Heart right ventricle (tissue), 16 donors: ENCODE results near the gene GEN1. TPM values are rescaled to one million over a fixed set of nuclear protein-coding genes. Genes with fewer than 3 reads are reported as not detected.

Experiments used
- ATAC-seq, 8 donors: fragments of 200-7000 bp; cut with Tn5 transposase; one replicate each; pipeline ENCODE4 v1.9.1; 2020; ENCODE audit warnings: mild to moderate bottlenecking in 8 of 8, moderate library complexity in 8 of 8, moderate number of reproducible peaks in 1 of 8
- DNase-seq, 2 donors: peaks; one replicate each; pipeline ENCODE4 v3.0.0-alpha.2; 2020
- H3K27ac ChIP-seq, 10 donors: fragments of 200-600 bp; sonication (generic) in 2 of 10; one replicate each; pipeline versions ENCODE4 v1.5.0 to v1.8.0; 2020 to 2022; ENCODE audit warnings: mild to moderate bottlenecking in 3 of 10
- H3K27me3 ChIP-seq, 7 donors: fragments of 200-600 bp; one replicate each; pipeline ENCODE4 v1.8.0; 2021 to 2022; ENCODE audit warnings: mild to moderate bottlenecking in 2 of 7
- H3K36me3 ChIP-seq, 9 donors: fragments of 200-600 bp; sonication (generic) in 1 of 9; one replicate each; pipeline versions ENCODE4 v1.5.0 to v1.8.0; 2020 to 2022; ENCODE audit warnings: mild to moderate bottlenecking in 2 of 9
- H3K4me1 ChIP-seq, 9 donors: fragments of 200-600 bp; sonication (generic) in 1 of 9; one replicate each; pipeline versions ENCODE4 v1.5.0 to v1.8.0; 2020 to 2022; ENCODE audit warnings: mild to moderate bottlenecking in 4 of 9
- H3K4me3 ChIP-seq, 10 donors: fragments of 200-600 bp; sonication (generic) in 2 of 10; one replicate each; pipeline versions ENCODE4 v1.5.0 to v1.8.0; 2020 to 2022; ENCODE audit warnings: mild to moderate bottlenecking in 7 of 10, moderate library complexity in 2 of 10
- H3K9me3 ChIP-seq, 11 donors: fragments of 200-600 bp in 10 of 11; sonication (generic) in 2 of 11; one replicate each; pipeline versions ENCODE4 v1.5.0 to v1.8.0; 2013 to 2022; ENCODE audit warnings: mild to moderate bottlenecking in 2 of 11, control low read depth in 1 of 11, moderate library complexity in 1 of 11
- CTCF ChIP-seq, 9 donors: fragments of 200-600 bp; sonication (generic) in 2 of 9; IDR thresholded peaks; one replicate each; pipeline versions ENCODE4 v1.5.0 to v1.8.0; 2021 to 2022; ENCODE audit warnings: antibody characterized with exemption in 9 of 9, mild to moderate bottlenecking in 5 of 9, moderate library complexity in 1 of 9
- WGBS, 2 donors: extraction: QIAGEN DNeasy Blood & Tissue Kit; methylation state at CpG; one replicate each; pipeline ENCODE4 v1.1.7; 2013; ENCODE audit warnings: inconsistent platforms in 1 of 2; 5-methylcytosine and 5-hydroxymethylcytosine counted together
- intact Hi-C, 10 donors: fragments of 100-400 bp; cut with DNase I; formaldehyde crosslinking; loops; one replicate each; pipeline versions ENCODE4 v1.11.1 to v1.14.2; 2022
- long read RNA-seq, 3 donors: library from polyadenylated mRNA; unstranded; transcript quantifications; one replicate each; pipeline ENCODE4 v2.0.0, GENCODE V29; 2020 to 2021
- polyA plus RNA-seq, 2 donors: library from polyadenylated mRNA; stranded (reverse); fragments of 200-250 nt; gene quantifications; one replicate each; pipeline ENCODE4 v1.2.3, GENCODE V29; 2013
- total RNA-seq, 10 donors: library from RNA; stranded (reverse); fragmentation: NEBNext Ultra II Directional in 3 of 10; extraction: Animal tissue kit (Norgen Biotek cat#: 25700) in 3 of 10; gene quantifications; one replicate each; pipeline versions ENCODE4 v1.2.1 to v1.2.4, GENCODE V29; 2021 to 2023
- donor health status: Arrhythmogenic right ventricular cardiomyopathy.
- donor health status: ischemic (EF 13 %, LVEDD 7.1; RV severe dilation, severe dysfunction).
- donor health status: healthy with polysubstance abuse.
- donor health status: DM: no; HTN: yes; CAD: no.
- donor health status: DM: no; HTN: no; CAD: no.
- donor health status: ischemic (EF 25% LVEDD 6.9; RV normal size, moderate dysfunction).
- donor health status: ischemic (EF 25% LVEDD 5.7; RV mildly dilated, moderate dysfunction).
- donor health status: healthy.
- donor health status: DM: yes; HTN: yes; CAD: no.
- donor health status: Ischemic cardiomyopathy.
- donor health status: ischemic (EF 35%, LVEDD 5.7; RV mildly dilated, moderate dysfunction).
- donor health status: nonischemic (EF 11% LVEDD 7.7; RV severe dilation, severe dysfunction).
- donor health status: DM: yes; HTN: yes; CAD: no.
- donor health status: PGD.
- donor health status: ischemic (EF 29% LVEDD 5.4; RV normal size, mild dysfunction).
- donor health status: nonischemic (EF 23%, LVEDD 6.1; RV moderate dilation, normal function).

The GEN1 gene
- total RNA-seq (1 to 10 TPM; 2.8 to 5.4 (median 3.8) TPM), polyA plus RNA-seq (1 to 10 TPM in 1 of 2 donors, under 1 TPM in 1; 0.71 to 4.8 TPM)
- long read RNA-seq, donor 1, full-length matches to known transcripts: 1 of 3 reads
- long read RNA-seq, donor 1, partial matches to known transcripts: 2 of 3 reads
- long read RNA-seq, donor 1, other reads (novel, unspliced or antisense): 0 of 3 reads
- long read RNA-seq, donor 2, full-length matches to known transcripts: 2 of 4 reads
- long read RNA-seq, donor 2, partial matches to known transcripts: 0 of 4 reads
- long read RNA-seq, donor 2, other reads (novel, unspliced or antisense): 2 of 4 reads
- long read RNA-seq, donor 3, partial matches to known transcripts: 1 of 4 reads
- long read RNA-seq, donor 3, other reads (novel, unspliced or antisense): 3 of 4 reads

GRCh38 chr2:17753803-17754663 is at the start of gene GEN1, which contains the start of gene SMC6:
Gene GEN1, plus strand, starts transcription at chr2:17754138. Its CDS starts 5,806 bp downstream, at chr2:17759944.
Gene SMC6, minus strand, starts transcription at chr2:17753810. Its CDS starts 7,864 bp downstream, at chr2:17745946.
- intact Hi-C loops: loop anchor here in 6 of 10 donors (2.0 to 10.0 kb wide), 4 partner anchors 68 to 78 kb away; no protein-coding TSS in a partner anchor
- WGBS, 2 donors: 0 to 1% methylated on average over 76 of the region's 76 CpGs
- H3K4me1 ChIP-seq: peaks cover 0 to 51% (median 29%) of the 10 kb centered on the region in 9 donors

GRCh38 chr2:17706845-17707244 is 47.1 kb upstream of the GEN1 start:
- Histone ChIP-seq H3K27me3 (no peaks in the 10 kb centered on the region), H3K9me3 (no peaks in the 10 kb centered on the region), H3K4me3 (no peak overlapping the region), H3K27ac (no peak overlapping the region), H3K36me3 (peaks cover 0 to 100% (median 14%) of the 10 kb centered on the region in 9 donors), H3K4me1 (peaks cover 0 to 9% (median 0%) of the 10 kb centered on the region in 9 donors)
- no peak for TF ChIP-seq CTCF (IDR thresholded peaks at IDR 0.05)
- WGBS, 2 donors: 75 to 76% methylated on average over 4 of the region's 4 CpGs
- DNase-seq (no peak), ATAC-seq (no peak)
- intact Hi-C loops: no loop called here

More at GRCh38 chr2:17753803-17754663, at the start of gene GEN1, which contains the start of gene SMC6:
- Histone ChIP-seq H3K4me3 (peak within 1 kb of the TSS; percentile 81 to 98 (median 92)), H3K36me3 (peaks cover 0 to 4% (median 0%) of the 10 kb centered on the region in 9 donors), H3K9me3 (no peaks in the 10 kb centered on the region), H3K27ac (peak within 1 kb of the TSS; percentile 93 to 99 (median 98)), H3K27me3 (no peaks in the 10 kb centered on the region)
- ATAC-seq (peak; percentile 96 to 99 (median 98)), DNase-seq (peak; percentile 89 to 93)
- TF ChIP-seq CTCF (IDR thresholded peaks at IDR 0.05): no peak

GRCh38 chr2:17708501-17708900 is 45.4 kb upstream of the GEN1 start:
- 63 to 71% methylated on average over 1 of the region's 1 CpG for WGBS, 2 donors
- DNase-seq (no peak), ATAC-seq (no peak)
- H3K36me3 ChIP-seq: peaks cover 0 to 100% (median 17%) of the 10 kb centered on the region in 9 donors
- H3K27ac ChIP-seq: no peak overlapping the region
- H3K4me1 ChIP-seq: peaks cover 0 to 9% (median 0%) of the 10 kb centered on the region in 9 donors
- H3K4me3 ChIP-seq: no peak overlapping the region
- intact Hi-C loops: no loop called here
- no peaks in the 10 kb centered on the region for H3K27me3 ChIP-seq
- H3K9me3 ChIP-seq: no peaks in the 10 kb centered on the region
- no peak for TF ChIP-seq CTCF (IDR thresholded peaks at IDR 0.05)

- WGBS, 2 donors: 47 to 51% methylated on average over 2 of the region's 2 CpGs
- Histone ChIP-seq H3K27me3 (no peaks in the 10 kb centered on the region), H3K9me3 (no peaks in the 10 kb centered on the region), H3K36me3 (peaks cover 0 to 100% (median 17%) of the 10 kb centered on the region in 9 donors), H3K27ac (peak overlapping the region in 1 of 10 donors; percentile 16), H3K4me1 (peaks cover 0 to 9% (median 0%) of the 10 kb centered on the region in 9 donors), H3K4me3 (no peak overlapping the region)
- TF ChIP-seq CTCF (IDR thresholded peaks at IDR 0.05): no peak
- ATAC-seq (peak in 5 of 8 donors; percentile 28 to 85 (median 41)), DNase-seq (no peak)
- intact Hi-C loops: loop anchor here in 1 of 10 donors (10.0 kb wide), 1 partner anchor 445 kb away; no protein-coding TSS in a partner anchor
Observed at GRCh38 chr2:17709897-17710296, 44.0 kb upstream of the GEN1 start.
